Spleen (tissue), 11 donors: ENCODE data around the gene TANC1. TPM values are rescaled to one million over a fixed set of nuclear protein-coding genes. Genes with fewer than 3 reads are reported as not detected.

ENCODE experiments used
- DNase-seq: peaks from one replicate; pipeline ENCODE4 v3.0.0-alpha.2; 2020
- H3K27ac ChIP-seq, 8 donors: fragments of 200-600 bp; sonication (generic) in 7 of 8; 1 replicate in 4 of 8; 2 replicates in 4 of 8; pipeline versions ENCODE4 v1.5.0 to v1.8.0; 2016 to 2021; ENCODE audit warnings: inconsistent platforms in 4 of 8, mild to moderate bottlenecking in 4 of 8, moderate library complexity in 1 of 8
- H3K27me3 ChIP-seq, 7 donors: fragments of 200-600 bp; sonication (generic) in 6 of 7; replicated peaks in 1 of 7; 1 replicate in 4 of 7; 2 replicates in 3 of 7; pipeline versions ENCODE4 v1.5.0 to v1.8.0; 2016 to 2021; ENCODE audit warnings: inconsistent platforms in 3 of 7, mild to moderate bottlenecking in 1 of 7
- H3K36me3 ChIP-seq, 6 donors: fragments of 200-600 bp; sonication (generic) in 5 of 6; 1 replicate in 4 of 6; 2 replicates in 2 of 6; pipeline versions ENCODE4 v1.5.0 to v1.8.0; 2016 to 2021; ENCODE audit warnings: inconsistent platforms in 2 of 6
- H3K4me1 ChIP-seq, 6 donors: fragments of 200-600 bp; sonication (generic) in 5 of 6; 1 replicate in 3 of 6; 2 replicates in 3 of 6; pipeline versions ENCODE4 v1.5.0 to v1.8.0; 2016 to 2021; ENCODE audit warnings: inconsistent platforms in 3 of 6
- H3K4me3 ChIP-seq, 8 donors: fragments of 200-600 bp; sonication (generic) in 7 of 8; 1 replicate in 4 of 8; 2 replicates in 4 of 8; pipeline versions ENCODE4 v1.5.0 to v1.8.0; 2016 to 2021; ENCODE audit warnings: inconsistent platforms in 4 of 8, mild to moderate bottlenecking in 4 of 8, moderate library complexity in 2 of 8
- H3K9me3 ChIP-seq, 8 donors: fragments of 200-600 bp; sonication (generic) in 7 of 8; 1 replicate in 4 of 8; 2 replicates in 4 of 8; pipeline versions ENCODE4 v1.5.0 to v1.8.0; 2016 to 2021; ENCODE audit warnings: inconsistent platforms in 4 of 8
- CTCF ChIP-seq, 11 experiments: fragments of 200-600 bp in 7 of 11; fragments of 450-650 bp in 4 of 11; sonication (generic) in 4 of 11; IDR thresholded peaks in 8 of 11; conservative IDR thresholded peaks in 3 of 11; 1 replicate in 7 of 11; 2 replicates in 4 of 11; pipeline versions ENCODE4 v1.4.0 to v1.8.0; 2016 to 2021; ENCODE audit warnings: antibody characterized with exemption in 11 of 11, inconsistent platforms in 4 of 11, mild to moderate bottlenecking in 1 of 11
- POLR2A ChIP-seq, 3 donors: fragments of 450-650 bp; IDR thresholded peaks; one replicate each; pipeline ENCODE4 v1.5.1; 2017; ENCODE audit warnings: antibody characterized with exemption in 3 of 3, mild to moderate bottlenecking in 1 of 3
- POLR2AphosphoS5 ChIP-seq, 3 donors: sonication (generic); formaldehyde crosslinking; IDR thresholded peaks; one replicate each; pipeline ENCODE4 v1.5.1; 2017; ENCODE audit warnings: antibody characterized with exemption in 3 of 3
- WGBS, 5 donors: extraction: QIAGEN DNeasy Blood & Tissue Kit in 3 of 5; methylation state at CpG; one replicate each; pipeline versions ENCODE4 v1.1.5 to v1.1.7; 2013 to 2018; 5-methylcytosine and 5-hydroxymethylcytosine counted together
- intact Hi-C: fragments of 100-400 bp; cut with DNase I; formaldehyde crosslinking; loops from one replicate; pipeline ENCODE4 v1.15.0; 2023; ENCODE audit warnings: low total_unique reads
- polyA plus RNA-seq, 3 donors: library from polyadenylated mRNA; stranded (reverse); fragments of 200-250 nt; gene quantifications; one replicate each; pipeline ENCODE4 v1.2.1, GENCODE V29; 2013
- total RNA-seq, 7 donors: library from RNA; depleted of rRNA in 3 of 7; stranded (reverse); fragments of >200 nt in 3 of 7; fragmentation: NEBNext Ultra II Directional in 4 of 7; extraction: Animal tissue kit (Norgen Biotek cat#: 25700) in 4 of 7; gene quantifications; one replicate each; pipeline versions ENCODE4 v1.1.0 to v1.2.1, GENCODE V29; 2016 to 2021
- donor health status: healthy with polysubstance abuse.
- donor health status: DM: no; HTN: no; CAD: no; lungs with moderate emphysema.
- donor health status: DM: no; HTN: no; CAD: no.
- donor health status: Bipolar disorder and iron deficiency.
- donor health status: healthy.
- donor health status: DM: no; HTN: no; CAD: no.
- donor health status: DM: yes; HTN: yes; CAD: no.

TANC1 gene
- total and polyA plus RNA-seq, 10 donors, result 3.1 to 28.2 (median 21.7) TPM

- Histone ChIP-seq H3K9me3 (no peaks in the 10 kb centered on the region), H3K4me1 (no peaks in the 10 kb centered on the region), H3K27me3 (peaks cover 0 to 3% (median 0%) of the 10 kb centered on the region in 7 donors), H3K27ac (no peak overlapping the region), H3K36me3 (no peaks in the 10 kb centered on the region), H3K4me3 (no peak overlapping the region)
- 68 to 73% (median 71%) methylated on average over 5 of the region's 5 CpGs for WGBS, 5 donors
- no peak for DNase-seq
- no peak for TF ChIP-seq POLR2A (IDR thresholded peaks at IDR 0.05)
- TF ChIP-seq POLR2AphosphoS5 (IDR thresholded peaks at IDR 0.05), result no peak
- no peak for TF ChIP-seq CTCF (IDR thresholded peaks at IDR 0.05 in 8 of 11, conservative IDR thresholded peaks at IDR 0.05 in 3 of 11)
- intact Hi-C loops, result no loop called here
Measured at GRCh38 chr2:158984604-158985135, 16.2 kb downstream of the TANC1 start.

- Histone ChIP-seq H3K4me3 (no peak overlapping the region), H3K9me3 (no peaks in the 10 kb centered on the region), H3K27me3 (no peaks in the 10 kb centered on the region), H3K27ac (no peak overlapping the region), H3K36me3 (no peaks in the 10 kb centered on the region), H3K4me1 (no peaks in the 10 kb centered on the region)
- DNase-seq, result no peak
- TF ChIP-seq POLR2A (IDR thresholded peaks at IDR 0.05) (no peak), CTCF (IDR thresholded peaks at IDR 0.05 in 8 of 11, conservative IDR thresholded peaks at IDR 0.05 in 3 of 11) (no peak), POLR2AphosphoS5 (IDR thresholded peaks at IDR 0.05) (no peak)
- 60 to 83% (median 69%) methylated on average over 4 to 5 of the region's 5 CpGs for WGBS, 5 donors
- intact Hi-C loops, result no loop called here
Measured at GRCh38 chr2:158988501-158988900, 20.1 kb downstream of the TANC1 start.

- H3K36me3 ChIP-seq, result no peaks in the 10 kb centered on the region
- TF ChIP-seq CTCF (IDR thresholded peaks at IDR 0.05 in 8 of 11, conservative IDR thresholded peaks at IDR 0.05 in 3 of 11) (no peak), POLR2A (IDR thresholded peaks at IDR 0.05) (no peak), POLR2AphosphoS5 (IDR thresholded peaks at IDR 0.05) (no peak)
- WGBS, 5 donors, result 78 to 89% (median 87%) methylated on average over 5 of the region's 5 CpGs
- no peak overlapping the region for H3K27ac ChIP-seq
- no peak for DNase-seq
- H3K9me3 ChIP-seq, result no peaks in the 10 kb centered on the region
- intact Hi-C loops, result no loop called here
- no peak overlapping the region for H3K4me3 ChIP-seq
- no peaks in the 10 kb centered on the region for H3K27me3 ChIP-seq
- no peaks in the 10 kb centered on the region for H3K4me1 ChIP-seq
Measured at GRCh38 chr2:158989165-158989564, 20.7 kb downstream of the TANC1 start.

DNA sequence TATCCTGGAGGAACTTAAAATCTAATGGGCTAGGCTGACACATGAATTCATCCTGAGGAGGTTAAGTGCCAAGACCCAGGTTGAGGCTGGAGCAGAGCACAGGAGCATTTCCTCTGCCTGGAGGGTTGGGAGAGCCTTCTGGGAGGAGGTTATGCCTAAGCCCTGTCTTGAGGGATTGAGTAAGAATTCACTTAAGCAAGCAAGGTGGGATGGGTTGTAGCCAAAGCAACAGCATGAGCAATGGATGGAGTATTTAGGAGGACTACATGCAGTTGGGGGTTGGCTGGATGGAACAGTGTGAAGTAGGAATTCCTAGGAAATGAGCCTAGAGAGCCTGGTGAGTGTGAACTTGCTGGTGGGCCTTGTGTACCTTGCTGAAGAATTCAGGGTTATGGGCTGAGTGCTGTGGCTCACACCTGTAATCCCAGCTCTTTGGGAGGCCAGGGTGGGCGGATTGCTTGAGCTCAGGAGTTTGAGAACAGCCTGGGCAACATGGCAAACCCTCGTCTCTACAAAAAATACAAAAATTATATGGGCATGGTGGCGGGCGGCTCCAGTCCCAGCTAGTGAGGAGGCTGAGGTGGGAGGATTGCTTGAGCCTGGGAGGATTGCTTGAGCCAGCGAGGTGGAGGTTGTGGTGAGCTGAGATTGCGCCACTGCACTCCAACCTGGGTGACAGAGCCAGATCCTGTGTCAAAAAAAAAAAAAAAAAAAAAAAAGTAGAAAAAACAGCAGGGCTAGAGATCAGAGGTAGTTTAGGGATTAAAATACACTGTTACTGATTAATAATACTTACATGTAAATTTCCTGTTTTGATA is 22.2 kb downstream of the TANC1 start:
- H3K4me1 ChIP-seq, result no peaks in the 10 kb centered on the region
- TF ChIP-seq POLR2A (IDR thresholded peaks at IDR 0.05) (no peak), CTCF (IDR thresholded peaks at IDR 0.05 in 8 of 11, conservative IDR thresholded peaks at IDR 0.05 in 3 of 11) (no peak), POLR2AphosphoS5 (IDR thresholded peaks at IDR 0.05) (no peak)
- intact Hi-C loops, result no loop called here
- no peaks in the 10 kb centered on the region for H3K36me3 ChIP-seq
- H3K27me3 ChIP-seq, result no peaks in the 10 kb centered on the region
- no peak overlapping the region for H3K27ac ChIP-seq
- WGBS, 5 donors, result 83 to 97% (median 86%) methylated on average over 6 of the region's 6 CpGs
- no peaks in the 10 kb centered on the region for H3K9me3 ChIP-seq
- no peak overlapping the region for H3K4me3 ChIP-seq
- no peak for DNase-seq
